Peyer's patch (tissue), 4 donors: ENCODE measurements around the gene CNOT4. TPM values are rescaled to one million over a fixed set of nuclear protein-coding genes. Genes with fewer than 3 reads are reported as not detected.
"Not testable (repeated sequence)": the region's sequence is repeated elsewhere in the genome, so short reads cannot be mapped to it uniquely, and the experiment has no call there.

Experiments
- DNase-seq, 3 donors: peaks; one replicate each; pipeline ENCODE4 v3.0.0-alpha.2; 2017 to 2019
- H3K27ac ChIP-seq, 4 donors: fragments of 200-600 bp; sonication (generic); one replicate each; pipeline ENCODE4 v1.5.1; 2016 to 2019
- H3K27me3 ChIP-seq, 2 donors: fragments of 200-600 bp; sonication (generic); one replicate each; pipeline ENCODE4 v1.5.1; 2019
- H3K36me3 ChIP-seq, 3 donors: fragments of 200-600 bp; sonication (generic); one replicate each; pipeline ENCODE4 v1.5.1; 2016 to 2019
- H3K4me1 ChIP-seq, 4 donors: fragments of 200-600 bp; sonication (generic); one replicate each; pipeline ENCODE4 v1.5.1; 2016 to 2019
- H3K4me3 ChIP-seq, 4 donors: fragments of 200-600 bp; sonication (generic); 1 replicate in 3 of 4; 2 replicates in 1 of 4; pipeline ENCODE4 v1.5.1; 2016 to 2019; ENCODE audit warnings: mild to moderate bottlenecking in 1 of 4
- H3K9me3 ChIP-seq, 4 donors: fragments of 200-600 bp; sonication (generic); one replicate each; pipeline ENCODE4 v1.5.1; 2016 to 2019; ENCODE audit warnings: mild to moderate bottlenecking in 1 of 4
- POLR2A ChIP-seq, 2 donors: fragments of 450-650 bp; IDR thresholded peaks; one replicate each; pipeline ENCODE4 v1.5.1; 2017; ENCODE audit warnings: antibody characterized with exemption in 2 of 2, mild to moderate bottlenecking in 2 of 2, moderate library complexity in 2 of 2
- total RNA-seq, 4 donors: library from RNA; depleted of rRNA; stranded (reverse); fragments of >200 nt; gene quantifications; one replicate each; pipeline ENCODE4 v1.1.0, GENCODE V29; 2016
- TF ChIP-seq, protein P1 (sequence below), 6 experiments: fragments of 450-650 bp in 4 of 6; fragments of 200-600 bp in 2 of 6; sonication (generic) in 1 of 6; IDR thresholded peaks; one replicate each; pipeline ENCODE4 v1.5.1; 2017 to 2019; ENCODE audit warnings: antibody characterized with exemption in 6 of 6, mild to moderate bottlenecking in 3 of 6, moderate library complexity in 1 of 6

CNOT4 gene
- total RNA-seq, 4 donors from 2014 or later = 20.2 to 35.5 (median 24.1) TPM

DNA sequence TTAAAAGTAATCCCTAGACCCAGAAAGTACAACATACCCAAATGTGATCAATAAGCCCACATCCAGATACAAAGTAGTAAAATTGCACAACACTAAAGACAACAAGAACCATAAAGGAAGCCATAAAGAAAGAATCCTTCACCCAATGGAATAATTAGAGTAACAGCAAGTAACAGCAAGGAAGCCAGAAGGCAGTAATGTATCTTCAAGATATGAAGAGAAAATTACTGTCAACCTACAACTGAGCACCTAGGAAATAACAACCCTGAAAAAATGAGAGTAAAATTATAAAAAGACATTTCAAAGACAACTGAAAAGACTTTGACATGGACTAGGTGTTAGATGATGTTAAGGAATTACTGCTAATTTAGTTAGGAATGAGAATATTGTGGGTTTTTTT, 60.5 kb downstream of the CNOT4 start:
- no peak overlapping the region for H3K27ac ChIP-seq
- no peaks in the 10 kb centered on the region for H3K27me3 ChIP-seq
- no peak for DNase-seq
- peaks cover 0 to 11% (median 0%) of the 10 kb centered on the region in 4 donors for H3K4me1 ChIP-seq
- no peaks in the 10 kb centered on the region for H3K9me3 ChIP-seq
- TF ChIP-seq, protein P1, sequence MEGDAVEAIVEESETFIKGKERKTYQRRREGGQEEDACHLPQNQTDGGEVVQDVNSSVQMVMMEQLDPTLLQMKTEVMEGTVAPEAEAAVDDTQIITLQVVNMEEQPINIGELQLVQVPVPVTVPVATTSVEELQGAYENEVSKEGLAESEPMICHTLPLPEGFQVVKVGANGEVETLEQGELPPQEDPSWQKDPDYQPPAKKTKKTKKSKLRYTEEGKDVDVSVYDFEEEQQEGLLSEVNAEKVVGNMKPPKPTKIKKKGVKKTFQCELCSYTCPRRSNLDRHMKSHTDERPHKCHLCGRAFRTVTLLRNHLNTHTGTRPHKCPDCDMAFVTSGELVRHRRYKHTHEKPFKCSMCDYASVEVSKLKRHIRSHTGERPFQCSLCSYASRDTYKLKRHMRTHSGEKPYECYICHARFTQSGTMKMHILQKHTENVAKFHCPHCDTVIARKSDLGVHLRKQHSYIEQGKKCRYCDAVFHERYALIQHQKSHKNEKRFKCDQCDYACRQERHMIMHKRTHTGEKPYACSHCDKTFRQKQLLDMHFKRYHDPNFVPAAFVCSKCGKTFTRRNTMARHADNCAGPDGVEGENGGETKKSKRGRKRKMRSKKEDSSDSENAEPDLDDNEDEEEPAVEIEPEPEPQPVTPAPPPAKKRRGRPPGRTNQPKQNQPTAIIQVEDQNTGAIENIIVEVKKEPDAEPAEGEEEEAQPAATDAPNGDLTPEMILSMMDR (IDR thresholded peaks at IDR 0.05) = no peak
- TF ChIP-seq POLR2A (IDR thresholded peaks at IDR 0.05) = no peak
- H3K4me3 ChIP-seq = no peak overlapping the region
- H3K36me3 ChIP-seq = no peaks in the 10 kb centered on the region

DNA sequence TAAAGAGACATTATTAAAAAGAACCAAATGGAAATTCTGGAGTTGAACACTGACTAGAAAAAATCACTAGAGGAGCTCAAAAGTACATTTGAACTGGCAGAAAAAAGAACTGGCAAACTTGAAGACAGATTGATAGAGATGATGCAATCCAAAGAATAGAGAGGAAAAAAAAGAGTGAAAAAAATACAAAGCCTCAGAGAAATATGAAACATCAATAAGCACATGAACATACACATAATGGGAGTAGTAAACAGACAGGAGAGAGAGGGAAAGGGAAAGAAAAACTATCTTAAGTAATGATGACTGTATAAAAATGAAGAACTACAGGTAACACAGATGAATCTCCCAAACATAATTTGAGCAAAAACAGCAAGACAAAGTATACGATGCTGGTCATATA, 61.1 kb downstream of the CNOT4 start:
- Histone ChIP-seq H3K27me3 (no peaks in the 10 kb centered on the region), H3K4me3 (no peak overlapping the region), H3K36me3 (no peaks in the 10 kb centered on the region), H3K27ac (no peak overlapping the region), H3K9me3 (no peaks in the 10 kb centered on the region), H3K4me1 (peaks cover 0 to 11% (median 0%) of the 10 kb centered on the region in 4 donors)
- DNase-seq = no peak
- no peak for TF ChIP-seq POLR2A (IDR thresholded peaks at IDR 0.05)
- TF ChIP-seq, protein P1 (IDR thresholded peaks at IDR 0.05) = no peak

DNA sequence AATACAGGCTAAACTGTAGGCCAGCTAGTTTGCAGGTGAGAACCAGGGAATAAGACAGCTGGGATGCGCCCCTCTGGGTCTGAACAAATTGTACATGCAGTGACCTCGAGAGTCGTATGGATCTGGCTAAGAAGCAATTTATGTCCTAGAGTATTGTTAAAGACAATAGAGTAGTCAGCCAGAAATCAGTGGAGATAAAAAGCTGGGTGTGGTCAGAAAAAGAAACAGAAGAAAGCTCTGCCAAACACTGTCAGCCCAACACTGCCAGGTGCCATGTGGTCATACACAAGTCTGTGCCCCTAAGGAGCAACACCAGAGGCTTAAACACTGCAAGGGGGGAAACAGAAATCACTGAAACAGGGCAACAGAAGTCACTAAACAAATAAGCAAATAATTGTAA, 62.2 kb downstream of the CNOT4 start:
- Histone ChIP-seq H3K4me3 (no peak overlapping the region), H3K4me1 (peaks cover 0 to 11% (median 0%) of the 10 kb centered on the region in 4 donors), H3K9me3 (no peaks in the 10 kb centered on the region), H3K27me3 (no peaks in the 10 kb centered on the region), H3K36me3 (no peaks in the 10 kb centered on the region), H3K27ac (no peak overlapping the region)
- no peak for TF ChIP-seq POLR2A (IDR thresholded peaks at IDR 0.05)
- TF ChIP-seq, protein P1 (IDR thresholded peaks at IDR 0.05) = no peak
- DNase-seq = no peak

DNA sequence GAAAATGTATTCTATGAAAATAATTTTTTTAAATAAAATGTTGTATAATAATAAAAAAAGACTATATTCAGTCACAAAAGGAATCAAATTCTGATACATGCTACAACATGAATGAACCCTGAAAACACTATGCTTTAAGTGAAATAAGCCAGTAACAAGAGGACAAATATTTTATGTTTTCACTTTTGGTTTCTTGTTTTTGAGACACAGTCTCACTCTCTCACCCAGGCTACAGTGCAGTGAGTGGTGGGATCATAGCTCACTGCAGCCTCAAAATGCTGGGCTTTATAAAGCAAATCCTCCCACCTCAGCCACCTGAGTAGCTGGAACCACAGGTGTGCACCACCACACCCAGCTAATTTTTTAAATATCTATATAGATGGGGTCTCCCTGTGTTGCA, 64.2 kb downstream of the CNOT4 start:
- Histone ChIP-seq H3K4me1 (peaks cover 0 to 11% (median 0%) of the 10 kb centered on the region in 4 donors), H3K27ac (no peak overlapping the region), H3K9me3 (no peaks in the 10 kb centered on the region), H3K4me3 (no peak overlapping the region), H3K36me3 (no peaks in the 10 kb centered on the region), H3K27me3 (no peaks in the 10 kb centered on the region)
- DNase-seq = no peak
- TF ChIP-seq POLR2A (IDR thresholded peaks at IDR 0.05) = no peak
- TF ChIP-seq, protein P1 (IDR thresholded peaks at IDR 0.05) = no peak

DNA sequence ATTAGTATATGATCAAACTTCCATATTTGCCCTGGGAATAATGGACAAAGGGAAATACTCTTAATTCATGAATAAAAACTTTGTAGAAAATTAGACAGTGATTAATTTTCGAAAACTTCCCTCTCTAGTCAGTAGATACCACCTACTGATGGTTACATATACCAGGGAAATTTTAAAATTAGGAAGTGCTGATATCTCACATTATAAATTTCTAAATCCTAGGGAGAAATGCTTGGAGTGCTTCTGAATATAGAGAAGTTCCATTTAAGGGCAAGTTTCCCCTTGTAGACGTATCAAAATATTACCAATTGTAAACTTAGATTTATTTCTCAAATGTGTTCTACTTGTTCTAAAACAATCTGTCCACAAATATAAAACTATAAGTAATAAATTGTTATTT, 64.6 kb downstream of the CNOT4 start:
- not testable (repeated sequence) for H3K36me3 ChIP-seq, H3K9me3 ChIP-seq, H3K4me3 ChIP-seq, H3K27me3 ChIP-seq, H3K27ac ChIP-seq, DNase-seq
- peaks cover 0 to 11% (median 0%) of the 10 kb centered on the region in 4 donors for H3K4me1 ChIP-seq

DNA sequence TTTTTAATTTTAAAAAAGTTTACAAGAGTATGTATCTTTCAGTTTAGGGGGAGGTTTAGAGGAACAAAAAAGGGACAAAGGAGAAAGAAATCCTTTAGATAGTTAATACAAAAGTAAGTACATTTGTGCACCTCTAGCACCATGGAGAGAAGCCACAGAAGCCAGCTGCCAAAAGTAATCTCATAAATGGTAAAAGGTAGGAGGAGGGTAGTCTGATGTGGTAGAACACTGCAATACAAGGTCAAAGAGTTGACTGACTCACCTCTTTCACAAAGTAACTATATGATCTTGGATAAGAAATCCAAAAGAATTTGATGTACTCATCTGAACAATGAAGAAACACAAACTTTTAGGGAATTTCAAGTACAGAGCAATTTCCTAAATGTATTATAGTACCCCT, 68.1 kb downstream of the CNOT4 start:
- H3K36me3 ChIP-seq = peaks cover 0 to 13% (median 0%) of the 10 kb centered on the region in 3 donors
- no peak for DNase-seq
- no peaks in the 10 kb centered on the region for H3K9me3 ChIP-seq
- H3K27ac ChIP-seq = no peak overlapping the region
- peaks cover 0 to 3% (median 0%) of the 10 kb centered on the region in 4 donors for H3K4me1 ChIP-seq
- no peaks in the 10 kb centered on the region for H3K27me3 ChIP-seq
- TF ChIP-seq, protein P1 (IDR thresholded peaks at IDR 0.05) = no peak
- no peak for TF ChIP-seq POLR2A (IDR thresholded peaks at IDR 0.05)
- H3K4me3 ChIP-seq = no peak overlapping the region
